Caco-2 (cell line): ENCODE measurements around the gene BRD1. TPM values are rescaled to one million over a fixed set of nuclear protein-coding genes. Genes with fewer than 3 reads are reported as not detected.

Experiments used
- BruUV-seq: library from RNA; stranded (reverse); fragments of 400-500 nt; replicated peaks from 2 replicates; lab custom pipeline; 2021; lab: Mats Ljungman, UMichigan
- CTCF ChIA-PET: fragments of 300-600 bp; sonication (Branson Sonifier 250); formaldehyde crosslinking; loops from one replicate; lab custom pipeline; 2022; ENCODE audit warnings: antibody characterized with exemption; lab: Charles Lee
- POLR2A ChIA-PET: fragments of 300-600 bp; sonication (Branson Sonifier 250); formaldehyde crosslinking; loops from one replicate; lab custom pipeline; 2022; ENCODE audit warnings: antibody characterized with exemption; lab: Charles Lee
- DNase-seq, 2 experiments: peaks; one replicate each; pipeline versions ENCODE4 v3.0.0 to v3.0.0-alpha.2; 2020 to 2022
- H3K27me3 ChIP-seq: replicated peaks from 2 replicates; pipeline ENCODE4 v1.6.0; 2011; ENCODE audit warnings: low read length; ENCODE audit not compliant: control insufficient read depth, insufficient read depth
- H3K36me3 ChIP-seq: 2 replicates; pipeline ENCODE4 v1.5.1; 2011; ENCODE audit warnings: low read length; ENCODE audit not compliant: control insufficient read depth, insufficient read depth
- H3K4me1 ChIP-seq: fragments of 250-450 bp; sonication (Bioruptor Pico); 2 replicates; pipeline ENCODE4 v1.5.1; 2020; ENCODE audit warnings: mild to moderate bottlenecking
- H3K4me3 ChIP-seq: 2 replicates; pipeline ENCODE4 v1.5.1; 2011; ENCODE audit warnings: low read depth, mild to moderate bottlenecking, control low read depth, low read length
- H3K9me3 ChIP-seq: fragments of 250-450 bp; sonication (Bioruptor Pico); 2 replicates; pipeline ENCODE4 v1.5.1; 2020; ENCODE audit warnings: mild to moderate bottlenecking, moderate library complexity
- H3K27ac Mint-ChIP-seq: one replicate; pipeline ENCODE4 v1.8.0; 2022; ENCODE audit warnings: mixed read lengths; ENCODE audit not compliant: unreplicated experiment
- H3K27me3 Mint-ChIP-seq: one replicate; pipeline ENCODE4 v1.8.0; 2022; ENCODE audit warnings: mixed read lengths; ENCODE audit not compliant: insufficient read depth, unreplicated experiment
- H3K36me3 Mint-ChIP-seq: one replicate; pipeline ENCODE4 v1.8.0; 2022; ENCODE audit warnings: mild to moderate bottlenecking, mixed read lengths; ENCODE audit not compliant: insufficient read depth, unreplicated experiment
- H3K4me1 Mint-ChIP-seq: one replicate; pipeline ENCODE4 v1.8.0; 2022; ENCODE audit warnings: low read depth, mixed read lengths; ENCODE audit not compliant: unreplicated experiment
- H3K4me3 Mint-ChIP-seq: one replicate; pipeline ENCODE4 v1.8.0; 2022; ENCODE audit warnings: mild to moderate bottlenecking, moderate library complexity, mixed read lengths; ENCODE audit not compliant: unreplicated experiment
- H3K9me3 Mint-ChIP-seq: one replicate; pipeline ENCODE4 v1.8.0; 2022; ENCODE audit warnings: mixed read lengths; ENCODE audit not compliant: unreplicated experiment
- CTCF ChIP-seq, 2 experiments: fragments of 200-600 bp in 1 of 2; IDR thresholded peaks; 1 replicate in 1 of 2; 2 replicates in 1 of 2; pipeline versions ENCODE4 v1.5.1 to v1.8.0; 2011 to 2022; ENCODE audit warnings: antibody characterized with exemption in 1 of 2, control low read depth in 1 of 2, inconsistent platforms in 1 of 2, low read depth in 1 of 2, low read length in 1 of 2, mild to moderate bottlenecking in 1 of 2, moderate library complexity in 1 of 2; ENCODE audit not compliant: insufficient read depth in 1 of 2, severe bottlenecking in 1 of 2, unreplicated experiment in 1 of 2
- intact Hi-C: fragments of 100-400 bp; cut with micrococcal nuclease; formaldehyde crosslinking; loops from one replicate; pipeline ENCODE4 v1.10.0; 2022; ENCODE audit not compliant: unreplicated experiment
- total RNA-seq: library from RNA; stranded (reverse); gene quantifications from 2 replicates; pipeline ENCODE4 v1.2.3, GENCODE V29; 2022

Gene BRD1
- total RNA-seq, 1 experiment from 2014 or later: 46.9 TPM

- TF ChIP-seq CTCF (IDR thresholded peaks at IDR 0.05; ENCODE audit: insufficient read depth in 1 of 2, low read depth in 1 of 2, low read length in 1 of 2, severe bottlenecking in 1 of 2, unreplicated experiment in 1 of 2): no peak
- DNase-seq: no peak
- intact Hi-C loops: no loop called here
- Mint-ChIP-seq H3K9me3 (no peaks in the 10 kb centered on the region), H3K27ac (no peak overlapping the region), H3K4me3 (no peak overlapping the region), H3K27me3 (no peaks in the 10 kb centered on the region), H3K4me1 (no peaks in the 10 kb centered on the region), H3K36me3 (peaks cover 90% of the 10 kb centered on the region)
- BruUV-seq: no TSS peak
- POLR2A ChIA-PET: no interaction called here
- no peaks in the 10 kb centered on the region for H3K9me3 ChIP-seq
- H3K4me3 ChIP-seq: no peak overlapping the region
- peaks cover 12% of the 10 kb centered on the region for H3K4me1 ChIP-seq
- CTCF ChIA-PET: no interaction called here
- H3K36me3 ChIP-seq: peaks cover 6% of the 10 kb centered on the region
- no peaks in the 10 kb centered on the region for H3K27me3 ChIP-seq
Observed at GRCh38 chr22:49820984-49821383, 6.7 kb downstream of the BRD1 start.

GRCh38 chr22:49817359-49817758 lies 10.3 kb downstream of the BRD1 start:
- no peak overlapping the region for H3K4me3 ChIP-seq
- DNase-seq: no peak
- Mint-ChIP-seq H3K36me3 (peaks cover 90% of the 10 kb centered on the region), H3K4me3 (no peak overlapping the region), H3K4me1 (no peaks in the 10 kb centered on the region), H3K9me3 (no peaks in the 10 kb centered on the region), H3K27ac (peak overlapping the region; percentile 66), H3K27me3 (no peaks in the 10 kb centered on the region)
- CTCF ChIA-PET: no interaction called here
- intact Hi-C loops: no loop called here
- POLR2A ChIA-PET: no interaction called here
- no peaks in the 10 kb centered on the region for H3K27me3 ChIP-seq
- no TSS peak for BruUV-seq
- TF ChIP-seq CTCF (IDR thresholded peaks at IDR 0.05; ENCODE audit: insufficient read depth in 1 of 2, low read depth in 1 of 2, low read length in 1 of 2, severe bottlenecking in 1 of 2, unreplicated experiment in 1 of 2): no peak
- no peaks in the 10 kb centered on the region for H3K9me3 ChIP-seq
- no peaks in the 10 kb centered on the region for H3K4me1 ChIP-seq
- H3K36me3 ChIP-seq: no peaks in the 10 kb centered on the region; the same call in none of the 2 replicates

GRCh38 chr22:49815641-49816091 lies 12.0 kb downstream of the BRD1 start:
- Histone ChIP-seq H3K27me3 (no peaks in the 10 kb centered on the region), H3K9me3 (no peaks in the 10 kb centered on the region), H3K4me1 (no peaks in the 10 kb centered on the region), H3K36me3 (no peaks in the 10 kb centered on the region; the same call in none of the 2 replicates), H3K4me3 (no peak overlapping the region)
- no peak for TF ChIP-seq CTCF (IDR thresholded peaks at IDR 0.05; ENCODE audit: insufficient read depth in 1 of 2, low read depth in 1 of 2, low read length in 1 of 2, severe bottlenecking in 1 of 2, unreplicated experiment in 1 of 2)
- ChIA-PET CTCF (no interaction called here), POLR2A (no interaction called here)
- Mint-ChIP-seq H3K4me3 (no peak overlapping the region), H3K9me3 (no peaks in the 10 kb centered on the region), H3K27ac (no peak overlapping the region), H3K4me1 (peaks cover 4% of the 10 kb centered on the region), H3K27me3 (no peaks in the 10 kb centered on the region), H3K36me3 (peaks cover 86% of the 10 kb centered on the region)
- intact Hi-C loops: no loop called here
- no TSS peak for BruUV-seq
- no peak for DNase-seq
